HG03025 (cell line): ENCODE measurements around the gene ELF2.
A peak's percentile ranks its signal among the peaks of the same experiment; 100 is the strongest.
"Not testable (repeated sequence)": the region's sequence is repeated elsewhere in the genome, so short reads cannot be mapped to it uniquely, and the experiment has no call there.

Source experiments
- ATAC-seq: cut with Tn5 transposase; IDR thresholded peaks from one replicate; pipeline ENCODE4 v1.9.1; 2021; ENCODE audit warnings: mild to moderate bottlenecking, moderate library complexity; ENCODE audit not compliant: unreplicated experiment, low FRiP score

ELF2 gene

DNA sequence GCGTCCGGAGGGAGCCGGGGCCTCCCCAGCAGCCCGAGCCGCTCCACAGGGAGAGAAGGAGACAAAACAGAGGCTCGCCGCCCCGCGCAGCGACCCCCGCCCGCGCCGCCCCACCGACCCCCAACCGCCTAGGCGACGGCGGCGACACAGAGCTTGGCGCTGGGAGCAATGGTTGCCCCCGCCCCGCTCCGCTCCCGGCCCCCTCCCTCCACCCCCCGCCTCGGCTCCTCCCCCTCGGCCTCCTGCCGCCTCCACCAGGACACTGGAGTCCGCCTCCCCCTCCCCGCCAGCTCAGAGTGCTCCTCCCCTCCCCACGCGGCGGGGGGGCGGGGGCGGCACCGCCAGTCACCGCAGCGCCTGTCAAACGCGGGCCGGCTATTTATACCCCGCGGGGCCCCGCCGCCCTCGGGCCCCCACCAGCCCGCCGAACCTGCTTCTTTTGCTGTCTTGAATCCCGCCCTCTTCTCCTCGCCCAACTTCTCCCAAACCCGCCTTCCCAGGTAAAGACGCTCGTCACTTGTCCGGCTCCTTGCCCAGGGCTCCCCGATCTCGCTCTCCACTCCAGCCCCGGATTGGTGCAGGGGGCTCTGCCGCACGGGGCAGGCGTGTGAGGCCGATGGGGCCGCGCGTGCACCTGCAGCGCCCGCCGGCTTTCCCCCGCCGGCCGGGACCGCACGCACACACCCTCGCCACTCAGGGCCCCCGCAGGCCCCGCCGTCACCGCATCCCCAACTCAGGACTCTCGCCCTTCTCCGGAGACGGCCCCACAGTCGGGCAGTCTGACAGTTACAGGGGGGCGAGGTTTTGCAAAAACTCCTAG is at the start of gene ELF2:
Gene ELF2, minus strand, starts transcription at position 170 of the 820 bp plus-strand sequence. CDS start 39,517 bp downstream, outside the sequence.
- ATAC-seq, result peak; percentile 31

DNA sequence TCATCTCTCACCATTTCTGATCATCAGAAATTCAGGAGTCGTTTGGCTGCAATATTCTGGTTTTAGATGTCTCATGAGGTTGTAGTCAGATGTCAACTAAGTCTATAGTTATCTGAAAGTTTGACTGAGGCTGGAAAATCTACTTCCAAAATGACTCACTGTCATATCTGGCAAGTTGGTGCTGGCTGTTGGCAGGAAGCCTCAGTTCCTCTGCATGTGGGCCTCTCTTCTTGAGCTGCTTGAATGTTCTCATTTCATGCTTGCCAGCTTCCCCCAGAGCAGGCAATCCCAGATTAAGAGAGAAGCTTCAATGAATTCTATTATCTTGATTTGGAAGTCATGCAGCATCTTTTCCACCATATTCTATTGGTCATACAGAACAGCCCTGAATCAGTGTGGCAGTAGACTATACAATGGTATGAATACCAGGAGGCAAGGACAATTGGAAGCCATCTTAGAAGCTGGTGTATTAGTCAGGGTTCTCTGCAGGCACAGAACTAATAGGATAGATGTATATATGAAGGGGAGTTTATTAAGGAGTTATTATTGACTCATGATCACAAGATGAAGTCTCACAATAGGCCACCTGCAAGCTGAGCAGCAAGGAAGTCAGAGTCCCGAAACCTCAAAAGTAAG is 46.8 kb upstream of the ELF2 start:
- ATAC-seq, result no peak

DNA sequence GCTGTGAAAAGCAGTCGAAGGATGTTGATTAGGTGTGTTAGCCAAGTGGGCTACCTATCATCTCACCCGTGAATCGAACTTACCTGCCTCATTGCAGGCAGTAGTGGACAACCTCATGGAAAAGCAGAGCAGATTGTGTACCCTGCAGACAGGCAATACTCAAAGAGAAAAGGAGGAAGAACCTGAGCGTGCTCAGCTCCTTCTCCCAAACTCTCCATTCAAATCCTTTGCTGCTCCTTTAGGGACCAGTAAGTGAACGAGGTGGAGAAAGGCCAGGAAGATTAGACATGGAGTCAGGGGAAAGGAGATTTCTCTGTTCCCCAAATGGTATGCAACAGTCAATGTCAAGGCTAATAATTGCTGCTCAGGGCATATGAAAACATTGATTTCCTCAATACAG is 45.2 kb upstream of the ELF2 start:
- no peak for ATAC-seq

DNA sequence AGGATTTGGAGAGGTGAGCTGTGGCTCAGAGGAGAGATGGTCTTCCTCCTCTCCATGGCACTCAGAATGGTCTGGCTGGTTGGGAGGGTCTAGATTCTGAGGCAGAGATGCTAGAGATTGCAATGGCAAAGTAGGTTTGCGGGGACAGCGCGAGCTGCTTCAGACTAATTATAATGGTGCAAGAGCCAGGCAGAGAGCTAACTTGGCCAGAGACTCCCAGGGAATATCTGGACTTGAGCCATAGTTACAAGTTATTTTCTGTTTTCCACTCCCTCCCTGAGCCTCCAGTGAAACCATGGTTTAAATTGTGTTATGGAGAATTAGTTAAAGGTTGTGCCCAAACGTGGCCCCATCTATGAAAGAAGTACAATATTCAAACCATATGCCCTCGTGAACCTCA is 44.7 kb upstream of the ELF2 start:
- ATAC-seq, result no peak

DNA sequence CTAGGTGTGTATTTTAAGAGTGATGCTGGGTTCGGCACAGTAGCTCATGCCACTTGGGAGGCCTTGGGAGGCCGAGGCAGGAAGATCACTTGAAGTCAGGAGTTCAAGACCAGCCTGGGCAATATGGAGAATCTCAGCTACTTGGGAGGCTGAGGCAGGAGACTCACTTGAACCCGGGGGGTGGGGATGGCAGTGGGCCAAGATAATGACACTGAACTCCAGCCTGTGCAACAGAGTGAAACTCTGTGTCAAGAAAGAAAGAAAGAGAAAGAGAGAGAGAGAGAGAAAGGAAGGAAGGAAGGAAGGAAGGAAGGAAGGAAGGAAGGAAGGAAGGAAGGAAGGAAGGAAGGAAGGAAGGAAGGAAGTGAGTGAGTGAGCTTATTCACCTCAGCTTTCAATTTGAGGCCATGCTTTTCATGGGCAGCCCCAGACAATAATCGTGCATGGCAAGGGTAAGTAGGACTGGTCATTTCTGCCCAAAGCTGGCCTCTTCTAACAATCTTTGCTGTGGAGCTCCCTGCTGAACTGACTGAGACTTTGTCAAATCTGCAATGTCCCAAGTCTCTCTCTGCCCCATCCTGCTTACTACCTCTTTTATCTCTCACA is 42.5 kb upstream of the ELF2 start:
- no peak for ATAC-seq

DNA sequence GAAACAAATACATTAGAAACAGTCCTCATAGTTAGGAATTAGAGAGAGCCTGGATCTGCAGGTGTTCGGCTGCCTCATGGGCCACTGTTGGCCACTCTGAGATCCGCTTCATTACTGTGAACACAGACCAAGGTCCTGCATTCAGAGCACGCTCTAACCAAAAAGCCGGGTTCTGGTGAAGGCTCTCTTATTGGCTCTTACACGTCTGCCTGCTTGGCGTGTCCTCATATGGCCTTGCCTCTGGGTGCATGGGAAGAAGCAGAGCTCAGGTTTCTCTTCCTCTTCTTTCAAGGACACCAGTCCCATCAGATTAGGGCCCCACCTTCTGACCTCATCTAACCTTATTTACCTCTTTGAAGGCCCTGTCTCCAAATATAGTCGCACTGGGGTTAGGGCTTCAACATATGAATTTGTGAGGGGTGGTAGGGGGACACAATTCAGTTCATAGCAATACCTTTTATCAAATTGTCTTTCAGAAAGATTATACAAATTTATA is 37.1 kb upstream of the ELF2 start:
- peak; percentile 99 for ATAC-seq

DNA sequence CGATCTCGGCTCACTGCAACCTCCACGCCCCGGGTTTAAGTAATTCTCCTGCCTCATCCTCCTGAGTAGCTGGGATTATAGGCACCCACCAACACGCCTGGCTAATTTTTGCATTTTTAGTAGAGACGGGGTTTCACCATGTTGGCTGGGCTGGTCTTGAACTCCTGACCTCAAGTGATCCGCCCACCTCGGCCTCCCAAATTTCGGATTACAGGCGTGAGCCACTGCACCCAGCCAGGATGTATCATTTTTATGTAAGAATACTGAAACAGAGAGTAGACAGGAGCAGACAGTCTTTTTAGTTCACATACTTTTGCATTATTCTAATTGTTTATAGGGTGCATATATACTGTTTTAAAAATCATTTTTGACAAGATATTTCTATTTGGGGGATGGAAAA is 36.6 kb upstream of the ELF2 start:
- not testable (repeated sequence) for ATAC-seq

DNA sequence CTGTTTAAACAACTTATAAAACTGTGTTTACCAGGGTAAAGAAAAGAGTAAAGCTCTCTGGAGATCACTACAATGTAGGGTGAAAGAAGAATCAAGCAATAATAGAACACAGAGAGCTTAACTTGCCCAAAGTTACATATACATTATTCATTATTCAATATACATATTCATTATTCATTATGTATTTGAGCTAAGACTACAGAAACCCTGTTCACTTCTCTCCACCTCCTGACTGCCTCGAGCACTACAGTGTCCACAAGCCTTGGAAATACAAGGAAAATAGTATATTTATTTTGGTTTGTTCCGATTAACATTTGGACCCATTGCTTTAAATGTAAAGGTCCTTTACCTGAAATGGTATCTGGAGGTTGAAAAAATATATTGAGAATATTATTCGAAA is 35.9 kb upstream of the ELF2 start:
- no peak for ATAC-seq

DNA sequence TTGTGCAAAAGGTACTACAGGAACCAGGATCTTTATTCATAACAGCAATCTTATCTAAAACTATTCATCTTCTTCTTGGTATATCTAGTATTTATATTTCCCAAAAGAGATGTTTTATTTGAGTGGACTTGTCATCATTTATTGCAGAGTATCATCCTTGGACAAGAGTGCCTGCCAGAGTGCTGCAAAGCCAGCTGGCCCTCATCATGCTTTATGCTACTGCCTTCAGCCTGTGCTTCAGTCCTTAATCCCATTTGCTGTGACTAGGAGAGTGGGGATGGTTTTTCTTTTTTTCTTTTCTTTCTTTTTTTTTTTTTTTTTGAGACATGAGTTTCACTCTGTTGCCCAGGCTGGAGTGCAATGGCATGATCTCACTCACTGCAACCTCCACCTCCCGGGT is 33.5 kb upstream of the ELF2 start:
- no peak for ATAC-seq

DNA sequence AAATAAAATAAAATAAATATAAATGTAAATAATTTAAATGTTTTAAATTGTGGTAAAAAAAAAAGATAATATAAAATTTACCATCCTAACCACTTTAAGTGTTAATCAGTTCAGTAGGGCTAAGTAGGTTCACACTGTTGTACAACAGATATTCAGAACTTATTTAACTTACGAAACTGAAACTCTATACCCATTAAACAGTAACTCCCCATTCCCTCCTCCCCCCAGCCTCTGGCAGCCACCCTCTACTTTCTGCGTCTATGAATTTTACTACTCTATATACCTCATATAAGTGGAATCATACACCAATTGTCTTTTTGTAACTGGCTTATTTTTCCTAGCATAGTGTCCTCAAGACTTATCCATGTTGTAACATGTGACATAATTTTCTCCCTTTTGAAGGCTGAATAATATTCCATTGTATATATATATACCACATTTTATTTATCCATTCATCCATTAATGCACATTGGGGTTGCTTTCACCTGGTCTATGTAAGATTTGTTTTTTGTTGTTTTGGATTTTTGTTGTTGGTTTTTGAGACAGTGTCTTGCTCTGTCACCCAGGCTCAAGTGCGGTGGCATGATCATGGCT is 32.5 kb upstream of the ELF2 start:
- ATAC-seq, result no peak

DNA sequence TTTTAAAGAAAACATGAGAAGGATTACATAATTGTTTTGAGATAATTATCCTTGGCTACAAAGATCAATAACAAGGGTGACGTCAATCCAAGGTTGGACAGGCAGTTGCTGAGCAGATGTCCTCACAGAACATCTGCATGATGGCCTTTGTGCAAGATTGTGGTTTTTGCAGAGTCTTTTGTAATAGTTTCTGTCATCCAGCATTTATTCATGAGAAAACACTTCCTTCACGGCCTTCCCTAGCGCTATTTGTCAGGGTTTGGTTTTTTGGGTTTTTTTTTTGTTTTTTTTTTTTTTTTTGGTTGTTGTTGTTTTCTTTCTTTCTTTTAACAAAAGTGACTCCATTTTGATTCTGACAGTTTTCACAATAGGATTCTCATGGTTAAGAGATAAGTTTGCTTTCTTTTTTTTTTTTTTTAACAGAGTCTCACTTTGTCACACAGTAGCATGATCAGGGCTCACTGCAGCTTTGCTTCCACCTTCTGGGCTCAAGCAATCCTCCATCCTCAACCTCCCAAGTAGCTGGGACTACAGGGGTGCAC is 31.5 kb upstream of the ELF2 start:
- ATAC-seq, result no peak

DNA sequence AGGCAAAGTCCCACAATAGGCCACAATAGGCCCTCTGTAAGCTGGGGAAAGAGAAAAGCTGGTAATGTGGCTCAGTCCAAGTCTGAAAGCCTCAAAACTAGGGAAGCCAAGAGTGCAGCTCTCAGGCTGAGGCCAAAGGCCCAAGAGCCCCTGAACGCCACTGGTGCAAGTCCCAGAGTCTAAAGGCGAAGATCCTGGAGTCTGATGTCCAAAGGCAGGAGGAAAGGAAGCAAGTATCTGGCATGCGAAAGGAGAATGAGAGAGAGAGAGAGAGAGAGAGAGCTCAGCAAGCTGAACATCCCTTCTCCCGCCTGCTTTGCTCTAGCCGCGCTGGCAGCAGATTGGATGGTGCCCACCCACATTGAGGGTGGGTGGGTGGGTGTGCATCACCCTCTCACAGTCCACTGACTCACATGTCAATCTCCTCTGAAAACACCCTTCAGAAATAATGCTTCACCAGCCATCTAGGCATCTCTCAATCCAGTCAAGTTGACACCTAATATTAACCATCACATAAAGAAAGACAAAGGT is 30.9 kb upstream of the ELF2 start:
- no peak for ATAC-seq

DNA sequence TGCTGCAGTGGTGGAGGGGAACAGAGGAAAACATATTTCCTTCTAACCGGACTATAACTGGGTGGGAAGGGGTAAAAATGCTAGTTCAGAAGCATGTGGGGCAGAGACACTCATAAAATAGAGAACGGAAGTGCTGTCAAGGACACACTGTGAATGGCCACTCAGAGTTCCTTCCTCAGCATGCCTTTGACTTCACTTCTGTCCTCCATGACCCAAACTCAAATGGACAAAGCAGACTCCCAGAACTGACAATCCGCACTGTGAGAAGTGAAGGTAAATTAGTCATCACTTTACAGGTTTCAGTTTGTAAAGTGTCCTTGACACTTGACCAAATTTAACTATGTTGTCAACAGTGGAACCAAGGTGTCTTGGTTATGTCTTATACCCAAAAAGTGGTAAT is 30.2 kb upstream of the ELF2 start:
- no peak for ATAC-seq

DNA sequence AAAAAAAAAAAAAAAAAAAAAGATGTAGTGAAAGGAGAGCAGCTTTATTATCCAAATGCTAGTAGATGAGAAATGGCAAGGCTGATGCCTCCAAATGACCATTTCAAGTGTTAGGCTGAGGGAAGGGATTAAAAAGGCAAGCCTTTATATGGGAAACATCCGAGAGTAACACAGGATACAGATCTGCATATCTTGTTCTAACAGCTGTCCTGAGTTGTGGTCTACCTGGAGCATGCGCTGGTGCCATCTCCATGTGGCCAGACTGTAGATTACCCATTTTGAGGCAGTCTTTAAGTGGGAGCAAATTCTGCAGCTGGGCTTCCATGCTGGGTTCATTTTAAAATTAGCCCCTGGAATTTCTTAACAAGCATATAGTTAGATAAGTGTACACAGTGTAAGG is 26.0 kb upstream of the ELF2 start:
- no peak for ATAC-seq

DNA sequence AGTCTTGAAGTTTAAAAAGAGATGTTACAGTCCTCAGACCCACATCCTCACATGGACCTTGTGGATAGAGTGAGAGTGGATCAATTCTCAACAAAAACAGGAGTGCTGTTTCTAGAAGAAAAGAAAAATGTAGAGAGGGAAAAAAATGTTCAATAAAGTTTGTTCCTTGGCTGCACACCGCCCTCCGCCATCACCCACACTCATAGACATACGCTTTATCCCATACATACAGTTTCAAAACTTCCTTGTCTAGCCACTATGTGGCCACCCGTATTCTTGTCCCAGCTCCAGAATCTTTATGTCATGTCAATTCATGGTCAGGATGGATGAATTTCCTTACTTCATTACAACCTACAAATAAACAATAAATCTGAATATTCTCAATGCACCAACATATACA is 23.5 kb upstream of the ELF2 start:
- no peak for ATAC-seq

DNA sequence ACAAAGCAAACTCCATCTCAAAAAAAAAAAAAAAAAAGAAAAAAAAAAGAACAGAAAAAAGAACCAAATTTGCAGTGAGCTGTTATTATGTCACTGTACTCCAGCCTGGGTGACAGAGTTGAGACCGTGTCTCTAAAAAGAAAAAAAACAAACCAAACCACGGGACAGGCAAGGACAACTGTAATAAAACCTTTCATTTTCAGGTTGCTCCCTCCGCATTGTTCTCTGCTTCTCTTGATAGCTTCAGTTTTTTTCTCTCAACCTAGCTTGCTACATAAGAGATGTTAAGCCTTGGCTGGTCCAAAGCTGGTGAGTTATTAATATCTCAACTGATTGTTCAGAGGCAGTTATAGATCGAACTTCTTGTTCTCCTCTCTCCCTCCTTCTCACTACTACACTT is 23.1 kb upstream of the ELF2 start:
- no peak for ATAC-seq

DNA sequence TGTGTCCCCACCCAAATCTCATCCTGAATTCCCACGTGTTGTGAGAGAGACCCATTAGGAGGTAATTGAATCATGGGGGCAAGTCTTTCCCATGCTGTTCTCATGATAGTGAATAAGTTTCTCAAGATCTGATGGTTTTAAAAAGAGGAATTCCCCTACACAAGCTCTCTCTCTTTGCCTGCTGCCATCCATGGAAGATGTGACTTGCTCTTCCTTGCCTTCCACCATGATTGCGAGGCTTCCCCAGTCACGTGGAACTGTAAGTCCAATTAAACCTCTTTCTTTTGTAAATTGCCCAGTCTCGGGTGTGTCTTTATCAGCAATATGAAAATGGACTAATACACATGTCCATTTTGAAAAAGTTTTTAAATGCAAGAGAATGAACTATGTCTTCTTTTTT is 20.2 kb upstream of the ELF2 start:
- ATAC-seq, result not testable (repeated sequence)

DNA sequence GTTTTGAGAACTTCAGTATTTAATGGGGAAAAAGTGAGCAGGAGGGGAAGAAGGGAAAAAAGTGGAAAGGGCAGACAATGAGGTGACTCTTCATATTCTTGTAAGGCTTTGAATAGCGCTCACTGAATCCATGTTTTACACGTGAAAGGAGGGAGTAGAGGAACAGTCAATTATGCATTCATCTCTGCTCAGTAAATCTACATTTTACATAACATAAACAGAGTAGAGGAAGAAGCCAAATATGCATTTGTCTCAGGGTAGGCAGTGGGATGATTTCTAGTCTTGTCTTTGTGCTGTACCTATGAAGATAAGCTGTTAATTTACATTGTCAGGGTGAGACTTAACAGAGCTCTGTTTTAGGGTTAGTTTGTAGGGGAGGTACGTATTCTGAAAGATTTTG is 19.4 kb upstream of the ELF2 start:
- ATAC-seq, result no peak

DNA sequence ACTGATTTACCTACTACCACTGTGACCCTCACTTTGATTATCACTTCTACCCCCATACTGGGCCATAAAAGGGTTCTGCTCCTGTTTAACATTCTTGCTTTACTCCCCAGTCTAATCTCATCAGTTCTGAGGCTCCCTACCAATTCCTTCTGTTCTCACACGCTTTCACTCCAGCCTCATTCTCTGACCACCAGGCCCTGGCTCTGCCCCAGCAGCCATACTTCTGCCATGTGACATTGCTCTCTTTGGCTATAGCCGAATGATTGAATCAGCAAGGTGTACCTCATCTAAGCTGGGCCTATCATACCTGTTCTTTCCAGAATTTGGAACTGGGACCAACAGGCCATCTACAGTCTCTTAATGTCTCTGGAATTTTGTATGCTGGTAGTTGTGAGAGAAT is 14.4 kb upstream of the ELF2 start:
- ATAC-seq, result no peak

DNA sequence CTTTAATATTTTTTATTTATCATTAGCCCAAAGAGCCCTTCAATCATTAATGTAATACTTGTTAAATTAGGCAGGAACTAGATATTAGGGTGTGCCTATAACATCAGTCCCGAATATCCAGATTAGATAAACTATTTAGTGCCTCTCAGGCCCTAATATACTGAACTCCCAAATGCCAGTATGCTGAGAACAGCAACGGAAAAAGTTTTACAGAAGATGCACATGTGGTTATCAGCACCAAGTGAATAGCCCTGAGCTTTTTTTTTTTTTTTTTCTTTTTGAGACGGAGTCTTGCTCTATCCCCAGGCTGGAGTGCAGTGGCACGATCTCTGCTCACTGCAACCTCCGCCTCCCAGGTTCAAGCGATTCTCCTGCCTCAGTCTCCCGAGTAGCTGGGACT is 13.0 kb upstream of the ELF2 start:
- ATAC-seq, result no peak

DNA sequence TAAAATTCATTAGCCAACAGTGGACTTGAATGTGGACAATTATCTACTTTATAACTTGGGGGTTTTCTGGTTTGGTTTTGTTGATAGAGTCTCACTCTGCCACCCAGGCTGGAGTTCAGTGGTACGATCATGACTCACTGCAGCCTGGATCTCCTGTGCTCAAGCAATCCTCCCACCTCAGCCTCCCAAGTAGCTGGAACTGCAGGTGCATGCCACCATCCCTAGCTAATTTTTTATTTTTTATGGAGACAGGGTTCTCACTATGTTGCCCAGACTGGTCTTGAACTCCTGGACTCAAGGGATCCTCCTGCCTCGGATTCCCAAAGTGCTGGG is 12.4 kb upstream of the ELF2 start:
- no peak for ATAC-seq
